G401 (cell line): ENCODE measurements around the gene TPD52L1. TPM values are rescaled to one million over a fixed set of nuclear protein-coding genes. Genes with fewer than 3 reads are reported as not detected.

ENCODE experiments used
- DNase-seq: peaks from one replicate; pipeline ENCODE4 v3.0.0-alpha.2; 2015; ENCODE audit warnings: low spot score
- in situ Hi-C: cut with HindIII; loops from 2 replicates; pipeline ENCODE4 v1.10.0; 2016; ENCODE audit warnings: low sequenced_read_pairs, mixed read lengths
- total RNA-seq: library from RNA; depleted of rRNA; stranded (reverse); fragments of >200 nt; shearing (Covaris generic); gene quantifications from 2 replicates; pipeline ENCODE4 v1.2.3, GENCODE V29; 2014

The TPD52L1 gene
- total RNA-seq, 1 experiment from 2014 or later: 248 TPM

DNA sequence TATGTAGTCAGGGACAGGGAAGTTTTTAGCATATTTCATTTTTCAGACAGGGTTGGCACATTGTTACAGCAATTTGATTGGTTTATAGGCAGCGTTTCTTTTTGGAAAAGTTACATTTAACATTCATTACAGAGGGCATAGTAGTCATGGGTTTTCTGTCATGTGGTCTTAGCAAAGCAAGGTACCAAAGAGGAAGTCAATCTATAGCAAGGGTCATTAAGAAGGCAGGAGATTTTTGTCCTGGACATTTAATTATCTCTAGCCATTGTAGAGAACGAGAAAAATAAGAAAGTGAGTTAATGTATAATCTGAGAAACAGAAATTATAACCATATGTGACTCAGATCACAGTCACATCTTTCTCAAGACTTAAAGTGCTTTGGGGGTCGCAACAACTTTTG lies 47.4 kb downstream of the TPD52L1 start:
- no peak for DNase-seq
- in situ Hi-C loops: no loop called here

DNA sequence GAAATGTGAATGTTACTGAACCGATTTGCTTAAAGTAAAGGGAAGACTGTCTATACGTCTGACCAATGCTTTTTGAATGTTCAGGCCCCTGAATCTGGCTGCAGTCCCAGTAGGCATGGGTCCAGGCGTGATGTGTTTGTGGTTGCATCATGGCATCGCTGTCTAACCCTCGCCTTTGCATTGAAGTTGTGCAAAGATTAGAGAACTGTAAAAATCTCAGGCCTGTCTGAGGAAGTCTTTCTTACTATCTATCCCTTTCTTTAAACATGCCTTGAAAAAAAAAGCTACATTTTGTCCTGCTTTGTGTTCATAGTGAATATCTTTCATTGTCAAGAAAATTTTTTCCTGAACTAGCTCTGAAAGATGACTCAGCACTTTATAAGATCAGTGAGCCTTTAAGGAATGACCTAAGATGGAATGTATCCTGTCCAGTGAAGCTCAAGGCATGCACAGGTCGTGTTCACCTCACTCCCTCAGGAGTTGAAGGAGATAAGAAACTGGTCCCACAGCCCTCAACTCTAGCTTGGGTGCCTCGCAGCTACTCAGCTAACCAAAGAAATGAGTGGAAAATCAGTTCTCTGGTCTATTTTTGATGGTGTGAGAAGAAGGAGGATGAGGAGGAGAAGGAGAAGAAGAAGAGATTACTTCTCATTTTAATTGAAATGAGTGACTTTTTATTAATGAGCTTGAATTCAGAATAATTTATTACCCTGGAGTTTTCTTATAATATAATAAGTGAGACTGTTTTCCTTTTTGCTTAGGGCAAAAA lies 48.6 kb downstream of the TPD52L1 start:
- in situ Hi-C loops: no loop called here
- DNase-seq: no peak

DNA sequence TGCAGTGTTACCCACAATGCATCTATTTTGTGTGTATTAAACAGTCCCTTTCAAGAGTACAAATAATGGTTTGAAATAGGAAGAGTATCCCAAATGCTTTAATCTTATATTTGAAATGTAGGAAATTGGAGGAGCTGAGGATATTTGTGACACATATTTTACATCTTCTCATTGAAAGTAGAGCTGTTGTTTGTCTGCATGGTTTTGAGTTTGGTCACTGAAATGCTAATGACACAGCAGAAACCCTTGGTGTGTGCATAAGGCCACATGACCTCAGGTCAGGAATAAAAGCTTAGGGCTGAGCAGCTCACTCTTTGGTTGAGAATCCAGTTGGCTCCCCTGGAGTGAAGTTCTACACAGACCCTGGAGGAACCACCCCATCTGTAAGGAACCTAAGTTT lies 49.8 kb downstream of the TPD52L1 start:
- in situ Hi-C loops: no loop called here
- DNase-seq: no peak

DNA sequence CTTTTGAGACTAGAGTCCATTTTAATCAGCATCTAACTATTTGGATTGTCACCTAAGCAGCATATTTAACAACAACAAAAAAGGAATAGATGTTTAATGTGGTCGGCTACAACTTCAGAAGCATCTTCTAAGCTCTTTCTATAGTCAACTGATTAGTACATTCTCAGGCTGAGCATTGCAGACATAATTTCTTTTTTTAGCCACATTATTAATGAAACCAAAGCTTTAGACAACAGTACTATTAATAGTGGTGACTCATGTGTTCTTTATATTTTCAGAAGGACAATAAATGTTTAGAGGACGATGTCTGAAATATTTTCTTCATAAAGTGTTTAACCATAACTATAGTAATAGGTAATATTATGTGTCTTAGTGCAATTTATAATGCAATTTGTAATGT lies 52.4 kb downstream of the TPD52L1 start:
- in situ Hi-C loops: no loop called here

DNA sequence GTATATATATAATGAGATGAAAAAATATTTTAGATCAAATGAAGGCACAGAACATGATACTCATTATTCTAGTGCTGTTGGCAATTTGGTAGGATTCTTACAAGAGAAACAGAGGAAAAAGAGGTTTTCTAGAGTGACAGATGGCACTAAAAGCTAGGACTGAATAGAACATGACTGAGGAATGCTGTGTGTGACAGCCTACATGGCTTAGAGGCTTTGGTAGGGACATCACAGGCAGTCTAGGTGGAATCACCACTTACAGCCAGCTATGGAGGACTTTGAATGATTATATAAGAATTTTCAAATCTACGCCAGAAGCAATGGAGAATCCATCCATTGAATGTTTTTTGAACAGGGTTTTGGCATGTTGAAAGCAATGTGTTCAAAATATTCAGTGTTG lies 52.8 kb downstream of the TPD52L1 start:
- in situ Hi-C loops: no loop called here
- DNase-seq: no peak

More for the DNA sequence above, 52.4 kb downstream of the TPD52L1 start:
- no peak for DNase-seq

DNA sequence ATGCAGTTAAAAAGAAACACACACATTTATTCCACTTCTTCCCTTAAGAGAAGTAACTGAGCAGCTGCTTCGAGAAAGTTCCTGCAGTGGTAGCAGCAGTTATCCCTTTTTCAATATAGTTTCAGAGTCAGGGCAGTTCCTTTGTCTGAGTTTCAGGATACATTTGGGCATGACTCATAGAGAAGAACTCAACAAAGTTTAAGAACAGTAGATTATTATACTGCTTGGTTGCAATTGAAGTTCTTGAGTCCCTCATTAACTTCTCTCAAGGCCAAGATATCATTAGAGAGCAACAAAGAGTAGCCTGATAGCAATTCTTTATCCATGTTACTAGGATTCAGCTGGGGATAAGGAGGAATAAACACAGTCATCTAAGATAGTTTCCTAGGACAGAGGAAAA lies 54.4 kb downstream of the TPD52L1 start:
- in situ Hi-C loops: no loop called here
- no peak for DNase-seq

DNA sequence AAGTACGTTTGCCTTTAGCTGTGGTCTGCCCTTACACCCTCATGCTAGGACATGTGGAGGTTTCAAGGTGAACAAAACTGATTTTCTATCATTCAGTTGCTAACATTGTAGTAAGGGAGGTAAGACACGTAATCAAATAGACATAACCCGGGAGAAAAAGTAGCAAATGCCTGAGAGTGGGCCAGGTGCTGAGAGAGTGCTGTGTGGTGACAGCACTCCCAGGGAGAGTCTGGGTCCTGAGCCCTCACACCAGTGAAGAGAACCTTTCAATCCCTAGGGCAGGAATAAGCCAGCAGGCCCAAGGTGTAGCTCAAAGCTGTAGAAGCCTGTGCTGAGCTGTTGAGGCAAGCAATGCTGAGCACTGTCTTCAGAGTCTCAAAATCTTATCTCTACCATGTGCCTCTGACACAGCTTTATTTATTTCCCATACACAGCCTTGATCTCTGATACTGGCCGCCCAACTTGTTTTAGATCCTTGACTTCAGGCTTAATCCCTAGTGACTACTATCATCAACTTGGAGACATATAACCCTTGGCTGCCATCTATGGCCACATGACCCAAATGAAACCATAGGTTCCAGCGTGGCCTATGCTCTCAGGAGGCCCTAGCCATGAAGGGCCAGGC lies 55.2 kb downstream of the TPD52L1 start:
- no peak for DNase-seq
- in situ Hi-C loops: no loop called here

DNA sequence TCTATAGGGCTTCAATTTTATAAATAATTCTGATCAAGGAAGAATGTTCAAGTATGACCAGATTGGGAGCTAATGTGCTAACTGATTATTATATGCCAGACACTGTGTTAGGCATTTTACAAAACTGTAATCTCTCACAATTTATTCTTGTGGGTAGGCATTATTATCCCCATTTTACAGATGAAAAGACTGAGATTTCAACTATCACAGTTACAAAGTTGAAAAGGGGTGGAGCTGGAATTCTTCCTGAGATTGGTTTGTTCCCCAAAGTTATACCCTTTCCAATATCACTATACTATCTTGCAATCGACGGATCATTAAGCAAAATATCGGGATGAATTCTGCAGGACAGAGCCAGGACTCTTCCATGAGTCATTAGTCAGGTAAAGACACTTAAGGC lies 57.1 kb downstream of the TPD52L1 start:
- DNase-seq: no peak
- in situ Hi-C loops: no loop called here

DNA sequence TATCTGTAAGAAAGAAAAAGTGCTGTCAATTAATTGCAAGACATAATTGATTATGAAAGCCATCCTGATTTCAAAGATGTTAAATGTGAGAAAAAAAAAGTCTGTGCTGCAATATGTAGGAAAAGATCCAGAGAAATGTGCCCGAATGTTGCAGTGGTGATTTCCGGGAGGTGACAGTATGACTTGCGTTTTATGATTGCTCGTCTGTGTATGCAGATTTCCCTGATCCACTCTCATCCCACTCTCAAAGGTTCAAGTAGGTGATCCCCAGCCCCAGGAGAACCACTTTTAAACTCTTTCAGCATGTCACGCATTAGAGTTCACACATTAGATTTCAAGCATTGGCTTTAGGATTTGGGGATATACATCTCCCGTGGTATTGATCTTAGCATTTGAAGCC lies 57.8 kb downstream of the TPD52L1 start:
- DNase-seq: no peak
- in situ Hi-C loops: no loop called here

DNA sequence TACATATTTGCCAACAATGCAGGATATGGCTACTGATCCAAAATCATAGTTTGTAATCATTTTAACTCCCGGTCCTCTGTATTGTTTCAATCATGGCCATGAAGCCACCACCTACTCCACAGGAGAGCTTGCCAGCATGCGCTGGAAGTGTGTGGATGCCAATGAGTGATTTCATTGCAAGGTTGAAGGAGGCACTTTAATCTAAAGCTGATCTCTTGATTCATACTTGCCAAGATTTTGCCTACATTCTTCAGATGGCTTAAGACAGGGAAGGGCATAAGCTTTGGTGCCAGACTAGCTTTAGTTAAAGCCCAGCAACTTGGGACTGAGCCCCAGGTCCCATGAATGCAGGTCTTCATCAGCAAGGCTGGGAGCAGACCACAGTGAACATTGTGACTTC lies 58.8 kb downstream of the TPD52L1 start:
- in situ Hi-C loops: no loop called here

DNA sequence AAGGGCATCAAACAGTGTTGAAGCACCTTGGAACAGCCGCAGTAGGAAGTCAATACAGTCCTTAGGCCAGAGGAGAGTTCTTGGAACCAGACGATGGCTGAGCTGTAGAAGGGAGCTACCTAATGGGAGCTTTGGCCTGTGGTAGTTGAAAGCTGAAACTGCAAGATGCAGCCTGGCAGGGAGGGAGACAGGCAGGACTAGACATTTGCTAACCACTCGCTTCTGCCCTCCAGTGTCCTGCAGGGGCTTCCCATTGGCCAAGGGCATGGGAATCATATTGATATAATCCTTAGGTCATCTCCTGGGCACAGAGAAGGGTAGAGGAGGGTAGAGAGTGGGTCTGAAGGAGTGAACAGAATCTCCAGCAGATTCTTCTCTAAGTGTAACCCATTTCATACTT lies 60.4 kb downstream of the TPD52L1 start:
- no peak for DNase-seq

More for the DNA sequence above, 58.8 kb downstream of the TPD52L1 start:
- DNase-seq: no peak

DNA sequence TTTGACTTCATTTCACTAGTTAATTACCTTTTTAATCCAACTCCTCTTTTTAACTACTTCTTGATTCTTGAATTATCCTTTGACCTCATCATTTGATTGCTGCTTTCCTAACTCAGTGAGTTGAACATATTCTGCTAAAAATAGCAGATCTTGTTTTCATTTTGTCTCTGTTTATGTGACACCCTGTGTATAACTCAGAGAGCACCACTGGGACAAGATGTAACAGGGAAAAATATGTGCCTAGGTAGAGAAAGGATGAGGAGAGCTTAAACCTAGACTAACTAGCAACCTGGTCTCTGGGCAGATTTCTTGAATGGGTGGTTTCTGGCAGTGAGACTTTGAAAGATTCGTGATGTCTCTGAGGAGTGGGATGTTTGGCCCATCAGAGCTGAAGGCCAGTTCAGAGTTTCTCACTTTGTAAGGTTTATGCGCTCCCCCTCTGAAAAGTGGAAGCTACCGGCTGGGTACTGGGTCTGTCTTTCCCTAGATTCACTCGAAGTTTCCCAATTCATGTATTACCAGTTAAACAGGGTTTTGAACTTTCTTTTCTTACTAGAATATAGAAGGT lies 61.8 kb downstream of the TPD52L1 start:
- DNase-seq: no peak
- in situ Hi-C loops: no loop called here

More for the DNA sequence above, 60.4 kb downstream of the TPD52L1 start:
- in situ Hi-C loops: no loop called here

DNA sequence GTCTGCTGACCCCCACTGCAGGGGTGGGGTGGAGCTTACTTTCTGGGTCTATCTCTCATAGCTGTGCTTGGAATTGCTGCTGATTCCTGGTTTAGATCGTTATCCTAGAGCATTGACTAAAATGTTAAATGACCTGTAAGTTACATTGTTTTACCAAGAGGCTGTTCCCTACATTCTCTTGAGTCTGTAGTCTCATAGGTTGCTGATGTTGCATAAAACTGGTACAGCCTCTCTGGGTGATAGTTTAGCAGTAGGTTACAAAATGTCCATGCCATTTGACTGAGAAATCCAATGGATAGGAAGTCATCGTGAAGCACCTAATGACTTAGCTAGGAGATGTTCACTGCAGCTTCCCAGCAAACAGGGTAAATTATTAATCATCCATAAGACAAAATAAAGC lies 62.4 kb downstream of the TPD52L1 start:
- no peak for DNase-seq
- in situ Hi-C loops: no loop called here

DNA sequence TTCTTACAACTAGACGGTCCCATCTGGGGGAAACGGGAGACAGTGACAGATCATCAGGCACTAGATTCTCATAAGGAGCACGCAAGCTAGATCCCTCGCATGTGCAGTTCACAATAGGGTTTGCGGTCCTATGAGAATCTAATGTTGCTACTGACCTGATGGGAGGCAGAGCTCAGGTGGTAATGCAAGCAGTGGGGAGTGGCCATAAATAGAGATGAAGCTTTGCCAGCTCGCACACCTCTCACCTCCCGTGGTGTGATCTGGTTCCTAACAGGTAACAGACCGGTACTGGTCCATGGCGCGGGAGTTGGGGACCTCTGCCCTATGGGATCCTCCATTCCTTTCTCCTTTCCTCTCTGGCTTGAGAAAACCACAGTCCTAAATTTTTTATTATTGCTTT lies 63.8 kb downstream of the TPD52L1 start:
- no peak for DNase-seq
- in situ Hi-C loops: no loop called here

DNA sequence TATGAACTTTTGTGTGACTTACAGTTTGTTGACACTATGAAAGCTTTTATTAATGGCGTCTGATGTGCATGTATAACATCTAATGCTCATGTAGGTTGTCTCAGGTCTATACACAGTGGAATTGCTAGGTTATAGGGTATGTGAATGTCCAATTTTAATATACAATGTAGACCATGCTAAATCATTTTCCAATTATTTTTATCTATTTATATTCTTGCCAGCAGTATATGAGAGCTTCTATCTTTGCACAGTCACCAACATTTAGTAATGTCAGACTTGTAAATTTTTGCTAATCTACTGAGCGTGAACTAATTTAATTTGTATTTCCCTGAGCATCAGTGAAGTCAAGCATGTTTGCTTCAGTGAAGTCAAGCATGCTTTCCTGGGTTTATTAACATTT lies 64.4 kb downstream of the TPD52L1 start:
- in situ Hi-C loops: no loop called here

DNA sequence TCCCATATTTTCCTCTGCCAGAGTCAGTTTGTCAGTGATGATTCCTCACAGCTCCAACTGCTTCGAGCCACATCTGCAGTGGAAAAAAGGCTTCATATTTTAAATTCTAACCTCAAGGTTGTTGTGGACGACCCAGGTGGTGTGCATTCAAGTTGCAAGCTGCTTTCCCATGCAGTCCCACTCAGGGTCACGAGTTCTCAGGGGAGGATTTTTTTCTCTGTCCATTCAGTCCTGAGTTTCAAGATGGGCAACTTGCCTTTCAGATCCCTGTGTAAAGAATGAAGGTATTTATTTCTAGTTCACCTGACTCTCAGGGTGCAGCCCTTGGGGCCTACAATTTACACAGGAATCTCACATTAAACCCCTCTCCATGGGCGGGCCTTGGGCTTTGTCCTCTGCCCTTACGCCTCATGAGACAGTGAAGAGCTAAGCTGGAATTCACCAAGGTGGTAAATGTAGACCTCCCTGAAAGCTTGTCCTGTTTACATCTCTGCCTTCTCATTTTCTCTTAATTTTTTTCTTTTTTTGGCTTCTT lies 65.9 kb downstream of the TPD52L1 start:
- DNase-seq: peak; percentile 35
- in situ Hi-C loops: no loop called here

More for the DNA sequence above, 64.4 kb downstream of the TPD52L1 start:
- DNase-seq: no peak

DNA sequence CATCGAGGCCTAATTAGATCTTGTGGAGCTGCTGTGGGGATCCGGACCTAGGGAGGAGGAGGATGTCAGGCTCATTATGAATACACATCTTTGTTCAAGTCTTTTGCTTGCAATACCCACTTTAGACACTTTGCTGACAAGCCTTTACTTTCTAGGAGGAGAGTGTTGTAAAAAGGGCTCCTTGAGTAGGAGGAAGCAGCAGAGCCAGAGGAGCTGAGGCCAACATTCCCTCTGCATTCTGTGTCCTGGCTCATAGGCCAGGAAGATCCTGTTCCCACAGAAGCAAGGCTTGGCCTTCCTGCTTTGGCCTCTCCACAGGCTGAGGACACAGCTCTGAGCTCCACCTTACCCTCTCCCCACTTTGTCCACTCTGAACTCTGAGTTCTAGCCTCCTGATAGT lies 67.1 kb downstream of the TPD52L1 start:
- no peak for DNase-seq
- in situ Hi-C loops: no loop called here

DNA sequence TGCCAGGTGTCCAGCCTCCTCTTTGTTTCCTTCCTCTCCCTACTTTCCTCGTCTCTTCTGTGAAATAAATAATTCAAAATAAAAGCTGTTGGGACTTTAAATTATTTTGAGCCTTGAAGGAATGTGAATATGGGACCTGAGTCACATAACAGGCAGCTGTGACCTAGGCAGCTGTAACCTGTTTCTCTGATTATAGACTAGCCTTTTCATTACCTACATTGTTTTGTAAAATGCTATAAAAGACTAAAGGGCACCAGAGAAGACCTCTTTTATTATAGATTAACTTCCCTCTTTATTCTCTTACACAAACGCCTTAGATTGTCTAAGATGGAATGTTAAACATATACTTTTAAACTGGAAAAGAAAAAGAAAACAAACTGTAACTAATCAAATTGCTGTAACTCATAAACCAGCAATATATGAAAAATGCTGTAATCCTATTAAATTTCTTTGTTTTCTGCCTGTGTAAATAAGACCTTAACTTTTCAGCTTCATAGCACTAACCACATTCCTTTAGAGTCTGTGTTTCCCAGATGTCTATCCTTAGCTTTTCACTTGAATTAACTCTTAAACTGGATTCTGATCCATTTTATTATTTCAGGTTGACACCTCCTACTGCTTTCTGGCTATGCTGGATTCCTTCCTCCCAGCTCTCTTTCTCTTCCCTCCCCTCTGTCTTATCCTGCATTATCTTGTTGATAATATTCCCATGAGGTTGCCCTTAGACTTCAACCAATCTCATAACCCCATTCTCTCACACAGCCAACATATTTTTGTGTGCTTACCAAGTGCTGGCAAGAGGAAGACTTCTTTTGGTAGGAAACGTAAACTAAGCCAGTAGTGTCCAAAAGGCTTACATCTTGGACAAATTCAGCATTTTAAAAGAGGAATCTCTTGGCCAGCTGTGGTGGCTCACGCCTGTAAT lies 69.2 kb downstream of the TPD52L1 start:
- in situ Hi-C loops: no loop called here
- no peak for DNase-seq

DNA sequence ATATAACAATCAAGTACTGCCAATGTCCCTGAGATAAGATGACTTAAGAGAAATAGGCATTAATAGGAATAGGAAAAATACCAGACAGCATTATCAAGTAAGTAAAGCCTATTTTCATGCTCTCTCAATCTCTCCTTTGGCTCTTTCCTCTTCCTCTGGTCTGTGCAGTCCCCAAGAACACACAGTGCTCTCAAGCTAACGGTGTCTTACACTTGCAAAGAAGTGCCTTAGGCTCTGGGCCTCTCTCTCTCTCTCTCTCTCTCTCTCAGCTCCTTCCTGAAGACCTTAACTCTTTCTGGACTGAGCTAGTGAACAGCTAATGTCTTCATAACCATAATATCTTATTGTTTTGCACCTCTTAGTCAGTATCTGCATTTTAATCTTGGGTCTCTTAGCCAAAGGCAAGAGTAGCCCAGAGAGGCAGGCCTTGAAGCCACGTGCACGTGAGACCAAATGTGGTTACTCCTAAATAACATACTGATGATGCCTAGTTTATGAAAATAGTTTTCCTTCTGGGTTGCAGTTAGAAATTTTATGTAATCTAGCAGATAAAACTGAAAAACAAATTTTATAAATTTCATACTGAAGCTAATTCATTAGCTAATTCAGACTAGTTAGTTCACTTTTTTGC lies 70.8 kb downstream of the TPD52L1 start:
- no peak for DNase-seq
- in situ Hi-C loops: no loop called here
